ENCODE measurements around the gene NELFA.

Gene NELFA

DNA sequence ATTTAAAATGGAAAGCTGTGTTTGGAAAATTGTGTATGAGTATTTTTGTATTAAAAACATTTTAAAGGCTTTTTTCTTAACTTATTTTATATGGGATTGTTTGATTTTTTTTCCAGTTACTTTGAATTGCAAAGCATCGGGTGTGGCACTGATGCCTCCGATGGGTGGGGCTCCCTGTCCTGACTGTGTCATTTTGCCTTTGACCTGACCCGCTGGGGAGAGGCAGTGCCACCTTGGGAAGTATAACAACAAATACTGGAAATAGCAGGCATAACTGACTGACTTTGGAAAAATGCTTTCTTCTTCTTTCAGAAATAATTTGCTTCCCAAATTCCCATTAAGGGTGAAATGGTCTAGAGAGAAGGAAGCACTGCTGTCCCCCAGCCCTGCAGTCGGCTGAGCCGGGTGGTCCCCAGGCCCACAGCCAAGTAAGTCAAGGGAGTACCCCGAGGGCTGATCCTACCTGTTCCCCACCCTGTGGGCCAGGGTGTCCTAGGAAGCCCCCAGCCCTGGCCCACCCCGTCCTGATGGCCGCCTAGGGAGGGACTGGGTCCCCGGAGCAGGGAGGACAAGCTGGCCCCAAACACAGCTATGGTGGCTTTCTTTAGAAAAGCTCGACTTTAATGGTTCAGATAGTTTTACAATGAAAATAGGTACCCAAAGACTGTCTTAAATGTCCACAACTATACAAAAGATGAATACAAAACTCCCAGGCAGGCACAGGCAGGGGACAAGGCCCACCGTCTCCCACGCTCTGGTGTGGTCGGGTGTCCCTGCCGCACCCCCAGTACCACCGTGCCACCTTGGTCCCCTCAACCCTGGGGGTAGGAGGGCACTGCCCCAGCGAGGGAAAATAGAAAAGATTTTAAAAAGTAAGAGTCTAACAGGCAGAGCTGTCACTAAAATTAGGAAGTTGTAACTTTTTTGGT, 26.4 kb downstream of the NELFA start:
- ATAC-seq, result no peak
- no peak for TF ChIP-seq OSR1 (CRISPR knock-in tag; IDR thresholded peaks at IDR 0.05)
- no peak for TF ChIP-seq ZNF70 (CRISPR knock-in tag; IDR thresholded peaks at IDR 0.05)
- no peak for TF ChIP-seq ZNF8 (CRISPR knock-in tag; IDR thresholded peaks at IDR 0.05)
- no peak for TF ChIP-seq CSDC2 (CRISPR knock-in tag; IDR thresholded peaks at IDR 0.05)
- TF ChIP-seq ZNF565 (CRISPR knock-in tag; conservative IDR thresholded peaks at IDR 0.05; ENCODE audit: low read depth), result no peak
- TF ChIP-seq, protein P1, sequence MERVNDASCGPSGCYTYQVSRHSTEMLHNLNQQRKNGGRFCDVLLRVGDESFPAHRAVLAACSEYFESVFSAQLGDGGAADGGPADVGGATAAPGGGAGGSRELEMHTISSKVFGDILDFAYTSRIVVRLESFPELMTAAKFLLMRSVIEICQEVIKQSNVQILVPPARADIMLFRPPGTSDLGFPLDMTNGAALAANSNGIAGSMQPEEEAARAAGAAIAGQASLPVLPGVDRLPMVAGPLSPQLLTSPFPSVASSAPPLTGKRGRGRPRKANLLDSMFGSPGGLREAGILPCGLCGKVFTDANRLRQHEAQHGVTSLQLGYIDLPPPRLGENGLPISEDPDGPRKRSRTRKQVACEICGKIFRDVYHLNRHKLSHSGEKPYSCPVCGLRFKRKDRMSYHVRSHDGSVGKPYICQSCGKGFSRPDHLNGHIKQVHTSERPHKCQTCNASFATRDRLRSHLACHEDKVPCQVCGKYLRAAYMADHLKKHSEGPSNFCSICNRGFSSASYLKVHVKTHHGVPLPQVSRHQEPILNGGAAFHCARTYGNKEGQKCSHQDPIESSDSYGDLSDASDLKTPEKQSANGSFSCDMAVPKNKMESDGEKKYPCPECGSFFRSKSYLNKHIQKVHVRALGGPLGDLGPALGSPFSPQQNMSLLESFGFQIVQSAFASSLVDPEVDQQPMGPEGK (CRISPR knock-in tag; IDR thresholded peaks at IDR 0.05; ENCODE audit: borderline replicate concordance), result no peak
- no peak for TF ChIP-seq ESRRG (CRISPR knock-in tag; IDR thresholded peaks at IDR 0.05)
- no peak for TF ChIP-seq ZFP30 (CRISPR knock-in tag; IDR thresholded peaks at IDR 0.05)
- TF ChIP-seq TCF4 (CRISPR knock-in tag; IDR thresholded peaks at IDR 0.05; ENCODE audit: borderline replicate concordance), result no peak
- no peak for TF ChIP-seq ISL1 (CRISPR knock-in tag; IDR thresholded peaks at IDR 0.05)
- TF ChIP-seq ZC3H10 (CRISPR knock-in tag; IDR thresholded peaks at IDR 0.05), result no peak

DNA sequence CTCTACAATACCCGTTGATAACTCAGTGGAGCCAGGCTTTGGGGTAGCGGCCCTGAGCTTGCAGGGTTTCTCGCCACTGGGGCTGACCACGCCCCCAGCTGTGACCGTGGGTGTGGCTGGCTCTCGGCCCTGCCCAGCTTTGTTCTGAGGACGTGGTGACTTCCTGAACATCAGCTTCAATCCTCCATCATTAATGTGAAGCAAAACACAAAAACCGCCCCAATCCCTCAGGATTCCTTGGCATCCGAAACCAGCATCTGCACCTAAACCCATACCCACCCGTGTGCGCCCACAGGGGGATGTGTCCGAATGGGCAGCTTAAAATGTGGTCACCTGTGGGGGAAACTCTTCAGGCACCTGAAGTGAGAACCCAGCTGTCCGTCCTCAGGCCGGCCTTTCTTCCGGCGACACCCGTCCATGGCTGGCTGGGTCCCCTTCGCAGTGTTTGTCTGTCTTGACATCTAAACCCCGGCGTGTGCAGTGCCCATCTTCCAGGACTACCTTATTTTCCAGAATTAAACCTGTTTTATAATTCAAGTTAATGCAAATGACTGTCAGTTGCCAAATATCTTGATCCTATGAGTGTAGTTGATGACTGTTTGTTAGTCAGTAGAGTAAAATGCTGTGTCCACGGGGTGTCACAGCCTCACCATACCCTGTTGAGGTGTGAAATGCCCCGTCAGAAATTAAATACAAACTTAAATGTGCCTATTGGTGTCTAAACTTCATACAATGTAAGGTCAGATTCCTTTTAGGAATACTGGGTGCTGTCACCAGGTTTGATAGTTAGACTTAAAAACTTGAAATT, 27.3 kb downstream of the NELFA start:
- ATAC-seq, result no peak
- no peak for TF ChIP-seq BACH2 (CRISPR knock-in tag; IDR thresholded peaks at IDR 0.05; ENCODE audit: borderline replicate concordance)
- no peak for TF ChIP-seq ARNTL (CRISPR knock-in tag; IDR thresholded peaks at IDR 0.05; ENCODE audit: borderline replicate concordance, low read depth)
- TF ChIP-seq, protein P2, sequence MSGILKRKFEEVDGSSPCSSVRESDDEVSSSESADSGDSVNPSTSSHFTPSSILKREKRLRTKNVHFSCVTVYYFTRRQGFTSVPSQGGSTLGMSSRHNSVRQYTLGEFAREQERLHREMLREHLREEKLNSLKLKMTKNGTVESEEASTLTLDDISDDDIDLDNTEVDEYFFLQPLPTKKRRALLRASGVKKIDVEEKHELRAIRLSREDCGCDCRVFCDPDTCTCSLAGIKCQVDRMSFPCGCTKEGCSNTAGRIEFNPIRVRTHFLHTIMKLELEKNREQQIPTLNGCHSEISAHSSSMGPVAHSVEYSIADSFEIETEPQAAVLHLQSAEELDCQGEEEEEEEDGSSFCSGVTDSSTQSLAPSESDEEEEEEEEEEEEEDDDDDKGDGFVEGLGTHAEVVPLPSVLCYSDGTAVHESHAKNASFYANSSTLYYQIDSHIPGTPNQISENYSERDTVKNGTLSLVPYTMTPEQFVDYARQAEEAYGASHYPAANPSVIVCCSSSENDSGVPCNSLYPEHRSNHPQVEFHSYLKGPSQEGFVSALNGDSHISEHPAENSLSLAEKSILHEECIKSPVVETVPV (CRISPR knock-in tag; IDR thresholded peaks at IDR 0.05), result no peak
- TF ChIP-seq ISL1 (CRISPR knock-in tag; IDR thresholded peaks at IDR 0.05), result no peak
- no peak for TF ChIP-seq PPARA (CRISPR knock-in tag; IDR thresholded peaks at IDR 0.05; ENCODE audit: borderline replicate concordance)
- TF ChIP-seq CSDC2 (CRISPR knock-in tag; IDR thresholded peaks at IDR 0.05), result no peak
- TF ChIP-seq ZFP3 (CRISPR knock-in tag; IDR thresholded peaks at IDR 0.05), result no peak
- TF ChIP-seq TCF4 (CRISPR knock-in tag; IDR thresholded peaks at IDR 0.05; ENCODE audit: borderline replicate concordance), result no peak
- TF ChIP-seq, protein P3, sequence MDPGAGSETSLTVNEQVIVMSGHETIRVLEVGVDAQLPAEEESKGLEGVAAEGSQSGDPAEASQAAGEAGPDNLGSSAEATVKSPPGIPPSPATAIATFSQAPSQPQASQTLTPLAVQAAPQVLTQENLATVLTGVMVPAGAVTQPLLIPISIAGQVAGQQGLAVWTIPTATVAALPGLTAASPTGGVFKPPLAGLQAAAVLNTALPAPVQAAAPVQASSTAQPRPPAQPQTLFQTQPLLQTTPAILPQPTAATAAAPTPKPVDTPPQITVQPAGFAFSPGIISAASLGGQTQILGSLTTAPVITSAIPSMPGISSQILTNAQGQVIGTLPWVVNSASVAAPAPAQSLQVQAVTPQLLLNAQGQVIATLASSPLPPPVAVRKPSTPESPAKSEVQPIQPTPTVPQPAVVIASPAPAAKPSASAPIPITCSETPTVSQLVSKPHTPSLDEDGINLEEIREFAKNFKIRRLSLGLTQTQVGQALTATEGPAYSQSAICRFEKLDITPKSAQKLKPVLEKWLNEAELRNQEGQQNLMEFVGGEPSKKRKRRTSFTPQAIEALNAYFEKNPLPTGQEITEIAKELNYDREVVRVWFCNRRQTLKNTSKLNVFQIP (CRISPR knock-in tag; IDR thresholded peaks at IDR 0.05; ENCODE audit: borderline replicate concordance, low read depth), result no peak
- TF ChIP-seq ZNF70 (CRISPR knock-in tag; IDR thresholded peaks at IDR 0.05), result no peak
- TF ChIP-seq, protein P4, sequence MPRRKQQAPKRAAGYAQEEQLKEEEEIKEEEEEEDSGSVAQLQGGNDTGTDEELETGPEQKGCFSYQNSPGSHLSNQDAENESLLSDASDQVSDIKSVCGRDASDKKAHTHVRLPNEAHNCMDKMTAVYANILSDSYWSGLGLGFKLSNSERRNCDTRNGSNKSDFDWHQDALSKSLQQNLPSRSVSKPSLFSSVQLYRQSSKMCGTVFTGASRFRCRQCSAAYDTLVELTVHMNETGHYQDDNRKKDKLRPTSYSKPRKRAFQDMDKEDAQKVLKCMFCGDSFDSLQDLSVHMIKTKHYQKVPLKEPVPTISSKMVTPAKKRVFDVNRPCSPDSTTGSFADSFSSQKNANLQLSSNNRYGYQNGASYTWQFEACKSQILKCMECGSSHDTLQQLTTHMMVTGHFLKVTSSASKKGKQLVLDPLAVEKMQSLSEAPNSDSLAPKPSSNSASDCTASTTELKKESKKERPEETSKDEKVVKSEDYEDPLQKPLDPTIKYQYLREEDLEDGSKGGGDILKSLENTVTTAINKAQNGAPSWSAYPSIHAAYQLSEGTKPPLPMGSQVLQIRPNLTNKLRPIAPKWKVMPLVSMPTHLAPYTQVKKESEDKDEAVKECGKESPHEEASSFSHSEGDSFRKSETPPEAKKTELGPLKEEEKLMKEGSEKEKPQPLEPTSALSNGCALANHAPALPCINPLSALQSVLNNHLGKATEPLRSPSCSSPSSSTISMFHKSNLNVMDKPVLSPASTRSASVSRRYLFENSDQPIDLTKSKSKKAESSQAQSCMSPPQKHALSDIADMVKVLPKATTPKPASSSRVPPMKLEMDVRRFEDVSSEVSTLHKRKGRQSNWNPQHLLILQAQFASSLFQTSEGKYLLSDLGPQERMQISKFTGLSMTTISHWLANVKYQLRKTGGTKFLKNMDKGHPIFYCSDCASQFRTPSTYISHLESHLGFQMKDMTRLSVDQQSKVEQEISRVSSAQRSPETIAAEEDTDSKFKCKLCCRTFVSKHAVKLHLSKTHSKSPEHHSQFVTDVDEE (CRISPR knock-in tag; IDR thresholded peaks at IDR 0.05), result no peak
- TF ChIP-seq ZC3H10 (CRISPR knock-in tag; IDR thresholded peaks at IDR 0.05), result no peak
- TF ChIP-seq, protein P5, sequence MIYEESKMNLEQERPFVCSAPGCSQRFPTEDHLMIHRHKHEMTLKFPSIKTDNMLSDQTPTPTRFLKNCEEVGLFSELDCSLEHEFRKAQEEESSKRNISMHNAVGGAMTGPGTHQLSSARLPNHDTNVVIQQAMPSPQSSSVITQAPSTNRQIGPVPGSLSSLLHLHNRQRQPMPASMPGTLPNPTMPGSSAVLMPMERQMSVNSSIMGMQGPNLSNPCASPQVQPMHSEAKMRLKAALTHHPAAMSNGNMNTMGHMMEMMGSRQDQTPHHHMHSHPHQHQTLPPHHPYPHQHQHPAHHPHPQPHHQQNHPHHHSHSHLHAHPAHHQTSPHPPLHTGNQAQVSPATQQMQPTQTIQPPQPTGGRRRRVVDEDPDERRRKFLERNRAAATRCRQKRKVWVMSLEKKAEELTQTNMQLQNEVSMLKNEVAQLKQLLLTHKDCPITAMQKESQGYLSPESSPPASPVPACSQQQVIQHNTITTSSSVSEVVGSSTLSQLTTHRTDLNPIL (CRISPR knock-in tag; IDR thresholded peaks at IDR 0.05; ENCODE audit: low read depth), result no peak
- TF ChIP-seq, protein P1 (CRISPR knock-in tag; IDR thresholded peaks at IDR 0.05; ENCODE audit: borderline replicate concordance), result no peak
